ENCODE measurements around the gene RAN.
A peak's percentile ranks its signal among the peaks of the same experiment; 100 is the strongest.
"Not testable (repeated sequence)": the region's sequence is repeated elsewhere in the genome, so short reads cannot be mapped to it uniquely, and the experiment has no call there.

Gene RAN

GRCh38 chr12:130838284-130838950 lies 33.4 kb upstream of the RAN start:
- peak overlapping the region; percentile 81 for H3K4me3 Mint-ChIP-seq
- no peaks in the 10 kb centered on the region for H3K9me3 Mint-ChIP-seq
- H3K27ac Mint-ChIP-seq = peak overlapping the region; percentile 74
- DNase-seq = no peak
- CTCF ChIA-PET = interaction anchor here (1.1 to 3.9 kb wide), 3 partner anchors 13 to 32 kb away, joined by 3 to 24 read pairs (median 4); no protein-coding TSS in a partner anchor
- H3K4me1 Mint-ChIP-seq = peaks cover 42% of the 10 kb centered on the region
- H3K27me3 Mint-ChIP-seq = peaks cover 3% of the 10 kb centered on the region
- peaks cover 14% of the 10 kb centered on the region for H3K36me3 Mint-ChIP-seq

GRCh38 chr12:130838951-130839769 lies 32.7 kb upstream of the RAN start, which contains the start of gene STX2:
TSS of gene STX2 (minus strand) at chr12:130839250. CDS start at chr12:130839099, 151 bp downstream.
- Mint-ChIP-seq H3K36me3 (peaks cover 11% of the 10 kb centered on the region), H3K27ac (peak within 1 kb of the TSS; percentile 79), H3K4me3 (peak within 1 kb of the TSS; percentile 81), H3K27me3 (peaks cover 3% of the 10 kb centered on the region), H3K4me1 (peaks cover 39% of the 10 kb centered on the region), H3K9me3 (no peaks in the 10 kb centered on the region)
- DNase-seq = peak; percentile 89
- CTCF ChIA-PET = interaction anchor here (1.7 to 3.9 kb wide), 2 partner anchors 14 to 22 kb away, joined by 4 to 24 read pairs; no protein-coding TSS in a partner anchor

GRCh38 chr12:130839770-130840404 lies 32.0 kb upstream of the RAN start:
- no peak for DNase-seq
- peaks cover 3% of the 10 kb centered on the region for H3K27me3 Mint-ChIP-seq
- peaks cover 39% of the 10 kb centered on the region for H3K4me1 Mint-ChIP-seq
- CTCF ChIA-PET = interaction anchor here (1.7 kb wide), 1 partner anchor 22 kb away, joined by 4 read pairs; no protein-coding TSS in a partner anchor
- peak overlapping the region; percentile 62 for H3K4me3 Mint-ChIP-seq
- peak overlapping the region; percentile 79 for H3K27ac Mint-ChIP-seq
- no peaks in the 10 kb centered on the region for H3K9me3 Mint-ChIP-seq
- H3K36me3 Mint-ChIP-seq = peaks cover 11% of the 10 kb centered on the region

DNA sequence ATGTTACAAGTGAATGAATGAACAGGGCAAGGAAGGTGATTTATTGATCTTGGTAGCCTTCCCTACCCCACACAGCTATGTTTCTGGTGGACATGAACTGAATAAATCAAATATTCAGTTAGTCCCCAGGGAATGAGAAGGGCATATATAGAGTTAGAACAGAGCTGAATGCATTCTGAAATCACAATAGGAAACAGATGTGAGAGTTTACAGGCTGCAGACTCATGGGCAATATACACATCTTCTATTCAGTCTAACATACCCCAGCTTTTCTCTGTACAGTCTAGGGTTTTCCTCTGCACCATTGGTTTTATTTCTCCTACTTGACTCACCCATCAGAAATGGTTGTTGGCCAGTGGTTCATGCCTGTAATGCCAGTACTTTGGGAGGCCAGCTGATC lies 25.5 kb upstream of the RAN start:
- H3K27me3 Mint-ChIP-seq = peaks cover 13% of the 10 kb centered on the region
- H3K27ac Mint-ChIP-seq = no peak overlapping the region
- no peaks in the 10 kb centered on the region for H3K36me3 Mint-ChIP-seq
- no peak for DNase-seq
- CTCF ChIA-PET = no interaction called here
- no peaks in the 10 kb centered on the region for H3K9me3 Mint-ChIP-seq
- H3K4me1 Mint-ChIP-seq = no peaks in the 10 kb centered on the region
- H3K4me3 Mint-ChIP-seq = no peak overlapping the region

GRCh38 chr12:130847112-130847511 lies 24.8 kb upstream of the RAN start:
- CTCF ChIA-PET = no interaction called here

GRCh38 chr12:130848105-130848504 lies 23.8 kb upstream of the RAN start:
- CTCF ChIA-PET = interaction anchor here (0.6 to 0.9 kb wide), 2 partner anchors 17 to 257 kb away, joined by 3 read pairs; no protein-coding TSS in a partner anchor
- H3K9me3 Mint-ChIP-seq, H3K4me3 Mint-ChIP-seq, H3K36me3 Mint-ChIP-seq, H3K27ac Mint-ChIP-seq, H3K4me1 Mint-ChIP-seq, DNase-seq: not testable (repeated sequence)
- H3K27me3 Mint-ChIP-seq = peaks cover 11% of the 10 kb centered on the region

More at GRCh38 chr12:130847112-130847511, 24.8 kb upstream of the RAN start:
- Mint-ChIP-seq H3K27ac (no peak overlapping the region), H3K9me3 (no peaks in the 10 kb centered on the region), H3K4me3 (no peak overlapping the region), H3K4me1 (no peaks in the 10 kb centered on the region), H3K36me3 (no peaks in the 10 kb centered on the region), H3K27me3 (peaks cover 13% of the 10 kb centered on the region)
- DNase-seq = no peak

- not testable (repeated sequence) for H3K36me3 Mint-ChIP-seq, DNase-seq, H3K9me3 Mint-ChIP-seq, H3K27ac Mint-ChIP-seq, H3K4me3 Mint-ChIP-seq, H3K4me1 Mint-ChIP-seq
- CTCF ChIA-PET = interaction anchor here (0.9 kb wide), 1 partner anchor 256 kb away, joined by 3 read pairs; no protein-coding TSS in a partner anchor
- H3K27me3 Mint-ChIP-seq = peaks cover 18% of the 10 kb centered on the region
These were observed 23.0 kb upstream of the RAN start for GRCh38 chr12:130848785-130849305.

DNA sequence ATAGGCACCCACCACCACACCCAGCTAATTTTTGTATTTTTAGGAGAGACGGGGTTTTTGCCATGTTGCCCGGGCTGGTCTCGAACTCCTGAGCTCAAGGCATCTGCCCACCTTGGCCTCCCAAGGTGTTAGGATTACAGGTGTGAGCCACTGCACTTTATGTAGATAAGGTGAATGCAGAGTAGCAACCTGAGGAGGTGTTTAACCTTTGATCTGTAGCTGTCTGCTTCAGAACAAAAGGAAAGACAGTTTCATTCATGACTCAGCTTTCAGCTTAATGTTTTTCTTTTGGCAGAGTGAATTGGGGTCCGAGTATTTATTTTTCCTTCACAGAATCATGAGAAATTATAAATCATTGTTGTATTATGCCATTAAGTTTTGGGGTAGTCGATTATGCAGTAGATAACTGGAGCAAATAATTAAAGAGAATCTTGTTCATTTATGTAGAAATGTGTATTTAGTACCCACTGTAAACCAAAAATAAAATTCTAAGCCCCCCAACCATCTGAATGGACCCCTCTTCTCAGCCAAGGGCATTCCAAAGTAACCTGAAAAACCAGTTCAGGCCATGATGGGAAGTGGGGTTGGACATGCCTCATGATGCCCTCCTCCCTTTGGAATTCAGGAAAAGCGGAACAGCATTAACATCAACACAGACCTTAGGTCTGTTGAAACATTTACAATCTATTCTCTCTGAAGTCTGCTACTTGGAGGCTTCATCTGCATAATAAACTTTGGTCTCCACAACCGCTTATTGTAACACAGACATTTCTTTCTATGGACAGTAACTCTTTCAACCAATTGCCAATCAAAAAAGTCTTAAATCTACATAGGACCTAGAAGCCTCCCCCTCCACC lies 22.1 kb upstream of the RAN start:
- CTCF ChIA-PET = no interaction called here
- DNase-seq = no peak
- H3K27ac Mint-ChIP-seq = no peak overlapping the region
- peaks cover 27% of the 10 kb centered on the region for H3K27me3 Mint-ChIP-seq
- H3K36me3 Mint-ChIP-seq = no peaks in the 10 kb centered on the region
- H3K4me3 Mint-ChIP-seq = no peak overlapping the region
- H3K9me3 Mint-ChIP-seq = no peaks in the 10 kb centered on the region
- H3K4me1 Mint-ChIP-seq = no peaks in the 10 kb centered on the region

DNA sequence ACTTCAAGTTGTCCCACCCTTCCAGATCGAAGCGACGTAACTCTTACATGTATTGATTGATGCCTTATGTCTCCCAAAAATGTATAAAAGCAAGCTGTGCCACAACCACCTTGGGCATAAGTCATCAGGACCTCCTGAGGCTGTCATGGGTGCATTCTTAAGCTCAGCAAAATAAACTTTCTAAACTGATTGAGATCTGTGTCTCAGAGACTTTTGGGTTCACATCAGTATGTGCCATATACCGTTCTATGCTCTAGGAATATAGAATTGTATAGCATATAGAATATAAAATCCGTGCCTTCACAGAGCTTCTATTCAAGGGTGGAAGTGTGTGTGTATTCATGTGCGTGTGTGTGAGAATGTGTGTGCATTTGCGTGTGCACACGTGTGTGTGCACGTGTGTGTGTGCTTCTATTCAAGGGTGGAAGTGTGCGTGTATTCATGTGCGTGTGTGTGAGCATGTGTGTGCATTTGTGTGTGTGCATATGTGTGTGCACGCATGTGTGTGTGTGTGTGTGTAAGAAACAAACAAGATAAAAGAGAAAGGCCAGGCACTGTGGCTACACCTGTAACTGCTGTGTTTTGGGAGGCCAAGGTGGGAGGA lies 21.3 kb upstream of the RAN start:
- H3K9me3 Mint-ChIP-seq = no peaks in the 10 kb centered on the region
- H3K4me3 Mint-ChIP-seq = no peak overlapping the region
- no peaks in the 10 kb centered on the region for H3K4me1 Mint-ChIP-seq
- H3K36me3 Mint-ChIP-seq = no peaks in the 10 kb centered on the region
- DNase-seq = no peak
- CTCF ChIA-PET = no interaction called here
- no peak overlapping the region for H3K27ac Mint-ChIP-seq
- H3K27me3 Mint-ChIP-seq = peaks cover 34% of the 10 kb centered on the region

DNA sequence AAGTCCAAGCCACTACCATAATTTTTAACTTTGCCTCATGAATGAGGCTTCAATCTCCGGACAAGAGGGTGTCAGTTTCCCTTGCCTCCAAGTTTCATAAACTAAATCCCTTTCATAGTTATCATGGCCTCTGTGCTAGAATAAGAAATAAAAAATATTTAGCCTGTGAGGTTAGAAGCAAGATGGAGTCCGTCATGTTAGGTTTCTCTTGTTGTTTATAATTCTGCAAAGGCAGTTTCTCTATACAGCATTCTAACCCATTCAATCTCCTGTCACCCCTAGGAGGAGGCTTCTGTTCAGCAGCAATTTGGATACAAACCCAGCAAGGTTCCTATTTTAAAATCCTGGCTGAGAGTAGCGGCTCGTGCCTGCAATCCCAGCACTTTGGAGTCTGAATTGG lies 15.8 kb upstream of the RAN start:
- H3K27me3 Mint-ChIP-seq = peaks cover 33% of the 10 kb centered on the region
- CTCF ChIA-PET = no interaction called here
- no peaks in the 10 kb centered on the region for H3K36me3 Mint-ChIP-seq
- no peaks in the 10 kb centered on the region for H3K4me1 Mint-ChIP-seq
- peaks cover 8% of the 10 kb centered on the region for H3K9me3 Mint-ChIP-seq
- no peak overlapping the region for H3K4me3 Mint-ChIP-seq
- no peak overlapping the region for H3K27ac Mint-ChIP-seq
- no peak for DNase-seq

DNA sequence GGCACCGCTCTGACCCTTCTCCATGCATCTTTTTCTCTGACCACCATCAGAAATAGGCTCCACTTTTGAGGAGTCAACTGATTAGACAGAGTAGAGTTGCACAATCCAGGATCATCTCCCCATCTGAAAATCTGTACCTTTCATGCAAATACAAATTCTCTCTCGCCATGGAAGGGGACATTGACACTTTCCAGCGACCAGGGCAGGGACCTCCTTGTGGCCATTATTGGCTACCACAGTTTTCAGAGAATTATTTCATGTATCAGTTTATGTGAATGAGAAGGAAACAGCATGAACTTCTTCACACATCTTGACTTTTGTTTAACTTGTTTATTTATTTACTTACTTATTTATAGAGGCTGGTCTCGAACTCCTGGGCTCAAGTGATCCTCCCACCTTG lies 13.8 kb upstream of the RAN start:
- no peak overlapping the region for H3K27ac Mint-ChIP-seq
- CTCF ChIA-PET = interaction anchor here (1.1 kb wide), 1 partner anchor 32 kb away, joined by 3 read pairs; no protein-coding TSS in a partner anchor
- no peak overlapping the region for H3K4me3 Mint-ChIP-seq
- H3K4me1 Mint-ChIP-seq = no peaks in the 10 kb centered on the region
- peaks cover 8% of the 10 kb centered on the region for H3K9me3 Mint-ChIP-seq
- DNase-seq = no peak
- peaks cover 2% of the 10 kb centered on the region for H3K36me3 Mint-ChIP-seq
- H3K27me3 Mint-ChIP-seq = peaks cover 35% of the 10 kb centered on the region

DNA sequence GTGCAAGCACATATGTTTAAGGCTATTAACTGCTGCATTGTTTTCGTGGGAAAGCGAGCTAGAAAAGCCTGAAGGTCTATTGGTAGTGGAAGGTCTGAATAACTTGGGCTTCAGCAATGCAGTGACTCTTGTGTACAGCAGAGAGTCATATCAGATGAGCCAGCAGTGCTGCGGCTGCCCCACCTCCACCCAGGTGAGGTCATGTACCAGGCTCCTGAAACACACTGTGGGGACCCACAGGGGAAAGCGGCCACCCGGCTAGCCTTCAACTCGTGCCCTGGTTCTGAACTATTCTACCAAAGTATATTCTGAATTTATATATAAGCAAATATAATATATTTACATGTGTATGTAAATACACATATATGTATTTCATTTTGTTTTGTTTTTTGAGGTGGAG lies 12.7 kb upstream of the RAN start:
- no peaks in the 10 kb centered on the region for H3K4me1 Mint-ChIP-seq
- no peak for DNase-seq
- peaks cover 2% of the 10 kb centered on the region for H3K36me3 Mint-ChIP-seq
- H3K27ac Mint-ChIP-seq = no peak overlapping the region
- peaks cover 8% of the 10 kb centered on the region for H3K9me3 Mint-ChIP-seq
- no peak overlapping the region for H3K4me3 Mint-ChIP-seq
- peaks cover 25% of the 10 kb centered on the region for H3K27me3 Mint-ChIP-seq
- CTCF ChIA-PET = no interaction called here

DNA sequence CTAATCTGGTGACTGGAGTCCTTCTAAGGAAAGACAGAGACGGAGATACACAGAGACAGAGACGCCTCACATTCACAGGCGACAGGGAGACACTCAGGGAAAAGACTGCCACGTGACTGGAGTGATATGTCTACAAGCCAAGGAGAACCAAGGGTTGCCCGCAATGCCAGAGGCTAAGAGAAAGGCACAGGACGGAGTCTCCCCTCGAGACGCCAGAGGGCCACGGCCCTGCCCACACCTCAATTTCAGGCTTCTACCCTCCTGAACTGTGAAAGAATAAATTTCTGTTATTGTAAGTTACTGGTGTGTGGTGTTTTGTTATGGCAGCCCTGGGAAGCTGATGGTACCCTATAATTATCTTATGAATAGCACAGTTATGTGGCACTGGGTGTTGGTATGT lies 11.6 kb upstream of the RAN start:
- Mint-ChIP-seq H3K36me3 (peaks cover 2% of the 10 kb centered on the region), H3K4me1 (no peaks in the 10 kb centered on the region), H3K27ac (no peak overlapping the region), H3K4me3 (no peak overlapping the region), H3K9me3 (peaks cover 8% of the 10 kb centered on the region), H3K27me3 (peaks cover 14% of the 10 kb centered on the region)
- CTCF ChIA-PET = no interaction called here
- DNase-seq = no peak
